MM.1S (cell line): ENCODE data around the gene OSER1.

Experiments
- DNase-seq: peaks from one replicate; pipeline ENCODE4 v3.0.0-alpha.2; 2015
- H2AFZ ChIP-seq: fragments of 300-600 bp; sonication (generic); 2 replicates; pipeline ENCODE4 v1.6.0; 2016; ENCODE audit warnings: antibody characterized with exemption, low read length
- H3F3A ChIP-seq: fragments of 300-600 bp; sonication (generic); 2 replicates; pipeline ENCODE4 v1.6.1; 2016; ENCODE audit warnings: mild to moderate bottlenecking, antibody characterized with exemption, low read length, moderate library complexity, mixed read lengths; ENCODE audit not compliant: insufficient read depth
- H3K27ac ChIP-seq: fragments of 300-600 bp; sonication (generic); 2 replicates; pipeline ENCODE4 v1.5.1; 2016; ENCODE audit warnings: mild to moderate bottlenecking, low read length
- H3K27me3 ChIP-seq: fragments of 300-600 bp; sonication (generic); replicated peaks from 2 replicates; pipeline ENCODE4 v1.6.0; 2016; ENCODE audit warnings: low read length; ENCODE audit not compliant: insufficient read depth
- H3K36me3 ChIP-seq: fragments of 300-600 bp; sonication (generic); replicated peaks from 2 replicates; pipeline ENCODE4 v1.6.1; 2016; ENCODE audit warnings: mild to moderate bottlenecking, low read length, mixed read lengths; ENCODE audit not compliant: insufficient read depth
- H3K4me1 ChIP-seq: fragments of 300-600 bp; sonication (generic); 2 replicates; pipeline ENCODE4 v1.6.1; 2016; ENCODE audit warnings: low read length, mixed read lengths
- H3K4me2 ChIP-seq: fragments of 300-600 bp; sonication (generic); 2 replicates; pipeline ENCODE4 v1.6.0; 2016; ENCODE audit warnings: low read depth, low read length
- H3K4me3 ChIP-seq: fragments of 300-600 bp; sonication (generic); 2 replicates; pipeline ENCODE4 v1.5.1; 2016; ENCODE audit warnings: low read length, mixed read lengths
- H3K79me2 ChIP-seq: fragments of 300-600 bp; sonication (generic); 2 replicates; pipeline ENCODE4 v1.6.1; 2016; ENCODE audit warnings: mixed run types, low read length, mixed read lengths
- H3K9ac ChIP-seq: fragments of 300-600 bp; sonication (generic); 2 replicates; pipeline ENCODE4 v1.6.1; 2016; ENCODE audit warnings: low read length, mixed read lengths
- H3K9me2 ChIP-seq: fragments of 300-600 bp; sonication (generic); replicated peaks from 2 replicates; pipeline ENCODE4 v1.6.1; 2016; ENCODE audit warnings: mild to moderate bottlenecking, low read length, mixed read lengths; ENCODE audit not compliant: insufficient read depth
- H3K9me3 ChIP-seq: fragments of 300-600 bp; sonication (generic); replicated peaks from 2 replicates; pipeline ENCODE4 v1.6.1; 2016; ENCODE audit warnings: mild to moderate bottlenecking, low read length, mixed read lengths; ENCODE audit not compliant: insufficient read depth
- H4K20me1 ChIP-seq: fragments of 300-600 bp; sonication (generic); 2 replicates; pipeline ENCODE4 v1.6.1; 2016; ENCODE audit warnings: mild to moderate bottlenecking, low read length, moderate library complexity, mixed read lengths; ENCODE audit not compliant: insufficient read depth
- CTCF ChIP-seq: fragments of 300-600 bp; sonication (generic); IDR thresholded peaks from 2 replicates; pipeline ENCODE4 v1.5.1; 2016; ENCODE audit warnings: antibody characterized with exemption, low read length, mixed read lengths
- EZH2 ChIP-seq: fragments of 300-600 bp; sonication (generic); optimal IDR thresholded peaks from 2 replicates; pipeline ENCODE3; 2017; ENCODE audit warnings: low read depth, mild to moderate bottlenecking, antibody characterized with exemption, low read length, mixed read lengths
- EZH2phosphoT487 ChIP-seq: fragments of 300-600 bp; sonication (generic); IDR thresholded peaks from 2 replicates; pipeline ENCODE4 v1.6.1; 2018; ENCODE audit warnings: antibody characterized with exemption, low read length

OSER1 gene

GRCh38 chr20:44206132-44206531 is 4.4 kb downstream of the OSER1 start:
- Histone ChIP-seq H3K9me3 (no peaks in the 10 kb centered on the region), H3K27ac (no peak overlapping the region), H3F3A (peaks cover 8% of the 10 kb centered on the region), H3K9ac (no peak overlapping the region), H3K9me2 (no peaks in the 10 kb centered on the region), H3K4me3 (no peak overlapping the region), H3K27me3 (no peaks in the 10 kb centered on the region), H3K4me1 (peaks cover 10% of the 10 kb centered on the region; the same call in 1 of the 2 replicates), H3K4me2 (no peak overlapping the region), H4K20me1 (peaks cover 16% of the 10 kb centered on the region), H3K36me3 (peaks cover 2% of the 10 kb centered on the region; the same call in 1 of the 2 replicates), H3K79me2 (peaks cover 91% of the 10 kb centered on the region), H2AFZ (no peak overlapping the region)
- TF ChIP-seq EZH2phosphoT487 (no peak), EZH2 (no peak), CTCF (no peak)
- DNase-seq = no peak

GRCh38 chr20:44204832-44205215 is 5.7 kb downstream of the OSER1 start:
- Histone ChIP-seq H3K36me3 (peaks cover 2% of the 10 kb centered on the region; the same call in 1 of the 2 replicates), H3K4me1 (peaks cover 10% of the 10 kb centered on the region; the same call in 1 of the 2 replicates), H3F3A (no peaks in the 10 kb centered on the region), H3K79me2 (peaks cover 98% of the 10 kb centered on the region), H3K27ac (no peak overlapping the region), H3K27me3 (no peaks in the 10 kb centered on the region), H3K4me3 (no peak overlapping the region), H4K20me1 (peaks cover 16% of the 10 kb centered on the region), H3K9me3 (no peaks in the 10 kb centered on the region), H3K9ac (no peak overlapping the region), H2AFZ (no peak overlapping the region), H3K9me2 (no peaks in the 10 kb centered on the region), H3K4me2 (no peak overlapping the region)
- TF ChIP-seq CTCF (no peak), EZH2phosphoT487 (no peak), EZH2 (no peak)
- DNase-seq = no peak

GRCh38 chr20:44204156-44204831 is 6.3 kb downstream of the OSER1 start:
- peaks cover 2% of the 10 kb centered on the region; the same call in 1 of the 2 replicates for H3K36me3 ChIP-seq

More at GRCh38 chr20:44204156-44204831, 6.3 kb downstream of the OSER1 start:
- Histone ChIP-seq H3K9me3 (no peaks in the 10 kb centered on the region), H3K27ac (no peak overlapping the region), H3F3A (no peaks in the 10 kb centered on the region), H3K4me1 (peaks cover 10% of the 10 kb centered on the region; the same call in 1 of the 2 replicates), H3K9ac (no peak overlapping the region), H3K9me2 (no peaks in the 10 kb centered on the region), H3K79me2 (peaks cover 98% of the 10 kb centered on the region), H3K27me3 (no peaks in the 10 kb centered on the region), H3K4me2 (no peak overlapping the region), H2AFZ (no peak overlapping the region), H4K20me1 (peaks cover 16% of the 10 kb centered on the region), H3K4me3 (no peak overlapping the region)
- DNase-seq = no peak
- no peak for TF ChIP-seq CTCF
- no peak for TF ChIP-seq EZH2phosphoT487
- no peak for TF ChIP-seq EZH2
